ENCODE measurements around the gene MLF1.

Gene MLF1

GRCh38 chr3:158617982-158618875 is 47.2 kb downstream of the MLF1 start:
- Histone ChIP-seq H4K20me1 (ENCODE audit: insufficient read depth, low read length) (no peaks in the 10 kb centered on the region), H3K79me2 (ENCODE audit: insufficient read depth, low read length) (no peaks in the 10 kb centered on the region), H3K9ac (ENCODE audit: low read length) (no peak overlapping the region), H3K36me3 (ENCODE audit: insufficient read depth, low read length) (no peaks in the 10 kb centered on the region), H2AFZ (ENCODE audit: low read length) (no peak overlapping the region), H3K9me2 (ENCODE audit: low read depth, low read length) (no peaks in the 10 kb centered on the region), H3K27me3 (ENCODE audit: insufficient read depth, low read length) (no peaks in the 10 kb centered on the region), H3K4me3 (ENCODE audit: low read depth, low read length, poor library complexity, severe bottlenecking) (no peak overlapping the region), H3K4me1 (ENCODE audit: insufficient read depth, low read length, severe bottlenecking) (no peaks in the 10 kb centered on the region), H3F3A (ENCODE audit: insufficient read depth, low read length) (no peaks in the 10 kb centered on the region), H3K27ac (ENCODE audit: low read depth, low read length, poor library complexity, severe bottlenecking) (no peak overlapping the region), H3K9me3 (ENCODE audit: low read length) (peaks cover 6% of the 10 kb centered on the region; the same call in 1 of the 2 replicates), H3K4me2 (ENCODE audit: low read length) (no peak overlapping the region)
- TF ChIP-seq EZH2 (IDR thresholded peaks at IDR 0.05; ENCODE audit: borderline replicate concordance, low read length) (no peak), CTCF (IDR thresholded peaks at IDR 0.05; ENCODE audit: low read length) (no peak)

DNA sequence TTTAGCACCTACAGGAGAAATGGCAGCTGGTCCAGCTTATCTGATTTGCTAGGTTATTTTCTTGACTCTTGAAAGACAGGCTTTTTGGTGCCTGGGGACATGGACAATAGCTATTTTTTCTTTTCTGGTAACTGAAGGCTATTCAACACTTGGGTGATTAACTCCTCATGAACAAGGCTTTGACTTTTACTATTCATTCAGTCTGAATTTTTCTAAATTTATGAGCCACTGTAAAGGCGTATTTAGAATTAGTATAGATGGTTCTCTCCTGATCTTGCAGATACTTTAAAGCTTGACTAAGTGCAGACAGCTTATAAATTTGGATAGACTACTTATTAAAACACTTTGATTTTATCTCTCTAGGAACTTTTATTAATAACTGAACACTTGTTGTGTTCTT is 54.9 kb downstream of the MLF1 start:
- no peaks in the 10 kb centered on the region for H3K9me2 ChIP-seq (ENCODE audit: low read depth, low read length)
- no peak overlapping the region for H3K4me3 ChIP-seq (ENCODE audit: low read depth, low read length, poor library complexity, severe bottlenecking)
- no peaks in the 10 kb centered on the region for H3K36me3 ChIP-seq (ENCODE audit: insufficient read depth, low read length)
- no peak overlapping the region for H3K9ac ChIP-seq (ENCODE audit: low read length)
- H3K27ac ChIP-seq (ENCODE audit: low read depth, low read length, poor library complexity, severe bottlenecking), result no peak overlapping the region
- H3K4me1 ChIP-seq (ENCODE audit: insufficient read depth, low read length, severe bottlenecking), result no peaks in the 10 kb centered on the region
- no peaks in the 10 kb centered on the region for H3K79me2 ChIP-seq (ENCODE audit: insufficient read depth, low read length)
- TF ChIP-seq CTCF (IDR thresholded peaks at IDR 0.05; ENCODE audit: low read length), result no peak
- no peak for TF ChIP-seq EZH2 (IDR thresholded peaks at IDR 0.05; ENCODE audit: borderline replicate concordance, low read length)
- H2AFZ ChIP-seq (ENCODE audit: low read length), result no peak overlapping the region
- no peaks in the 10 kb centered on the region for H3K9me3 ChIP-seq (ENCODE audit: low read length)
- no peaks in the 10 kb centered on the region for H4K20me1 ChIP-seq (ENCODE audit: insufficient read depth, low read length)
- H3F3A ChIP-seq (ENCODE audit: insufficient read depth, low read length), result no peaks in the 10 kb centered on the region
- no peak overlapping the region for H3K4me2 ChIP-seq (ENCODE audit: low read length)
- no peaks in the 10 kb centered on the region for H3K27me3 ChIP-seq (ENCODE audit: insufficient read depth, low read length)

GRCh38 chr3:158631981-158632380 is 61.0 kb downstream of the MLF1 start:
- TF ChIP-seq CTCF (IDR thresholded peaks at IDR 0.05; ENCODE audit: low read length) (no peak), EZH2 (IDR thresholded peaks at IDR 0.05; ENCODE audit: borderline replicate concordance, low read length) (no peak)
- no peaks in the 10 kb centered on the region for H3K4me1 ChIP-seq (ENCODE audit: insufficient read depth, low read length, severe bottlenecking)
- no peaks in the 10 kb centered on the region for H3F3A ChIP-seq (ENCODE audit: insufficient read depth, low read length)
- no peak overlapping the region for H2AFZ ChIP-seq (ENCODE audit: low read length)
- H3K36me3 ChIP-seq (ENCODE audit: insufficient read depth, low read length), result no peaks in the 10 kb centered on the region
- H3K4me2 ChIP-seq (ENCODE audit: low read length), result no peak overlapping the region
- H3K27me3 ChIP-seq (ENCODE audit: insufficient read depth, low read length), result no peaks in the 10 kb centered on the region
- no peak overlapping the region for H3K27ac ChIP-seq (ENCODE audit: low read depth, low read length, poor library complexity, severe bottlenecking)
- H3K4me3 ChIP-seq (ENCODE audit: low read depth, low read length, poor library complexity, severe bottlenecking), result no peak overlapping the region
- H3K79me2 ChIP-seq (ENCODE audit: insufficient read depth, low read length), result no peaks in the 10 kb centered on the region
- H4K20me1 ChIP-seq (ENCODE audit: insufficient read depth, low read length), result no peaks in the 10 kb centered on the region
- no peaks in the 10 kb centered on the region for H3K9me2 ChIP-seq (ENCODE audit: low read depth, low read length)
- H3K9me3 ChIP-seq (ENCODE audit: low read length), result no peaks in the 10 kb centered on the region
- H3K9ac ChIP-seq (ENCODE audit: low read length), result no peak overlapping the region

Measured in OCI-LY1 (cell line).